HEK293T (cell line): ENCODE results near the gene ST6GALNAC4.

Experiments
- CTCF ChIA-PET: fragments of 350-600 bp; formaldehyde crosslinking; extraction: SDS; loops from one replicate; lab custom pipeline; 2021; ENCODE audit warnings: antibody characterized with exemption, inconsistent platforms; lab: Yijun Ruan, JAX
- POLR2A ChIA-PET: fragments of 350-600 bp; formaldehyde crosslinking; extraction: SDS; loops from one replicate; lab custom pipeline; 2020; ENCODE audit warnings: antibody characterized with exemption, inconsistent platforms; lab: Yijun Ruan, JAX
- DNase-seq: peaks from one replicate; pipeline ENCODE4 v3.0.0; 2012; ENCODE audit warnings: mixed read lengths; ENCODE audit errors: extremely low spot score
- ARNT ChIP-seq: fragments of 450-650 bp; IDR thresholded peaks from 2 replicates; pipeline ENCODE4 v1.6.1; 2017; ENCODE audit warnings: mild to moderate bottlenecking
- BHLHE40 ChIP-seq: fragments of 450-650 bp; IDR thresholded peaks from 2 replicates; pipeline ENCODE4 v1.6.1; 2016; ENCODE audit warnings: mild to moderate bottlenecking, moderate library complexity, borderline replicate concordance
- CTBP1 ChIP-seq: fragments of 450-650 bp; IDR thresholded peaks from 2 replicates; pipeline ENCODE4 v1.6.1; 2016; ENCODE audit warnings: borderline replicate concordance
- ELF4 ChIP-seq: fragments of 450-650 bp; IDR thresholded peaks from 2 replicates; pipeline ENCODE4 v1.6.1; 2017; ENCODE audit warnings: antibody characterized with exemption
- FOXA1 ChIP-seq: fragments of 450-650 bp; IDR thresholded peaks from 2 replicates; pipeline ENCODE4 v1.6.1; 2016; ENCODE audit warnings: mild to moderate bottlenecking
- FOXK2 ChIP-seq: fragments of 450-650 bp; IDR thresholded peaks from 2 replicates; pipeline ENCODE4 v1.6.1; 2016; ENCODE audit warnings: mild to moderate bottlenecking
- FOXM1 ChIP-seq: fragments of 450-650 bp; IDR thresholded peaks from 2 replicates; pipeline ENCODE4 v1.6.1; 2017; ENCODE audit warnings: mild to moderate bottlenecking, borderline replicate concordance
- HDGF ChIP-seq: fragments of 450-650 bp; IDR thresholded peaks from 2 replicates; pipeline ENCODE4 v1.6.1; 2017; ENCODE audit warnings: antibody characterized with exemption, borderline replicate concordance
- L3MBTL2 ChIP-seq: fragments of 450-650 bp; conservative IDR thresholded peaks from 2 replicates; pipeline ENCODE4 v1.6.1; 2016; ENCODE audit warnings: mild to moderate bottlenecking
- LEF1 ChIP-seq: fragments of 450-650 bp; IDR thresholded peaks from 2 replicates; pipeline ENCODE4 v1.6.1; 2017; ENCODE audit warnings: mild to moderate bottlenecking, borderline replicate concordance
- NFRKB ChIP-seq: fragments of 450-650 bp; IDR thresholded peaks from 2 replicates; pipeline ENCODE4 v1.6.1; 2016; ENCODE audit warnings: mild to moderate bottlenecking, moderate library complexity
- PKNOX1 ChIP-seq: fragments of 450-650 bp; IDR thresholded peaks from 2 replicates; pipeline ENCODE4 v1.6.1; 2016
- SP1 ChIP-seq: fragments of 450-650 bp; IDR thresholded peaks from 2 replicates; pipeline ENCODE4 v1.6.1; 2017
- SUZ12 ChIP-seq: fragments of 450-650 bp; IDR thresholded peaks from 2 replicates; pipeline ENCODE4 v1.6.1; 2016; ENCODE audit warnings: mild to moderate bottlenecking
- TARDBP ChIP-seq: fragments of 450-650 bp; IDR thresholded peaks from 2 replicates; pipeline ENCODE4 v1.6.1; 2016
- ZNF384 ChIP-seq: fragments of 450-650 bp; IDR thresholded peaks from 2 replicates; pipeline ENCODE4 v1.6.1; 2016

The ST6GALNAC4 gene

GRCh38 chr9:127927988-127928675 is 11.3 kb upstream of the ST6GALNAC4 start:
- no peak for DNase-seq
- TF ChIP-seq ELF4 (no peak), HDGF (no peak), BHLHE40 (no peak), L3MBTL2 (no peak), SUZ12 (no peak), SP1 (no peak), CTBP1 (no peak), ARNT (no peak)
- ChIA-PET POLR2A (no interaction called here), CTCF (interaction anchor here (1.3 kb wide), 1 partner anchor 193 kb away, joined by 3 read pairs; the partner anchor contains the start of gene TOR2A)

GRCh38 chr9:127927201-127927987 is 10.6 kb upstream of the ST6GALNAC4 start:
- ChIA-PET POLR2A (no interaction called here), CTCF (no interaction called here)
- DNase-seq, result no peak
- TF ChIP-seq LEF1 (no peak), FOXA1 (no peak), BHLHE40 (no peak), CTBP1 (no peak), SP1 (no peak), PKNOX1 (no peak), FOXK2 (no peak), FOXM1 (no peak), L3MBTL2 (no peak)

GRCh38 chr9:127926906-127927200 is 10.0 kb upstream of the ST6GALNAC4 start:
- ChIA-PET CTCF (no interaction called here), POLR2A (no interaction called here)
- DNase-seq, result no peak
- TF ChIP-seq FOXA1 (no peak), FOXM1 (no peak), CTBP1 (no peak), NFRKB (no peak), PKNOX1 (no peak), SP1 (no peak), TARDBP (no peak), ELF4 (no peak)

- ChIA-PET POLR2A (interaction anchor here (1.8 kb wide), 1 partner anchor 56 kb away, joined by 5 read pairs; no protein-coding TSS in a partner anchor), CTCF (no interaction called here)
- TF ChIP-seq L3MBTL2, result no peak
- no peak for TF ChIP-seq SP1
- TF ChIP-seq HDGF, result no peak
- DNase-seq, result no peak
Observed at GRCh38 chr9:127925959-127926905, 9.4 kb upstream of the ST6GALNAC4 start.

GRCh38 chr9:127924736-127925444 is 8.0 kb upstream of the ST6GALNAC4 start:
- ChIA-PET CTCF (interaction anchor here (0.6 kb wide), 1 partner anchor 192 kb away, joined by 3 read pairs; no protein-coding TSS in a partner anchor), POLR2A (interaction anchor here (1.8 kb wide), 1 partner anchor 55 kb away, joined by 5 read pairs; no protein-coding TSS in a partner anchor)
- TF ChIP-seq BHLHE40 (no peak), FOXM1 (no peak), CTBP1 (no peak), ZNF384 (no peak), TARDBP (no peak), HDGF (no peak), ARNT (no peak), LEF1 (no peak), SUZ12 (no peak), FOXA1 (no peak), ELF4 (no peak), FOXK2 (no peak), L3MBTL2 (no peak), SP1 (no peak), PKNOX1 (no peak), NFRKB (no peak)

More at GRCh38 chr9:127924736-127925444, 8.0 kb upstream of the ST6GALNAC4 start:
- DNase-seq, result no peak
